HL-60/S4 (cell line): ENCODE measurements around the gene PLEKHG5.

ENCODE experiments used
- in situ Hi-C: fragments of 300-500 bp; cut with MboI; formaldehyde crosslinking; loops from 2 replicates; pipeline ENCODE4 v1.14.3; 2022; ENCODE audit warnings: low sequenced_read_pairs

Gene PLEKHG5

GRCh38 chr1:6491480-6491962 lies at the start of gene PLEKHG5:
TSS of gene PLEKHG5 (minus strand) at chr1:6491667. CDS start at chr1:6477571, 14,096 bp downstream.
- in situ Hi-C loops: loop anchor here (25.0 kb wide), 1 partner anchor 721 kb away; no protein-coding TSS in a partner anchor

GRCh38 chr1:6538956-6539355 lies 47.5 kb upstream of the PLEKHG5 start:
- in situ Hi-C loops: no loop called here

DNA sequence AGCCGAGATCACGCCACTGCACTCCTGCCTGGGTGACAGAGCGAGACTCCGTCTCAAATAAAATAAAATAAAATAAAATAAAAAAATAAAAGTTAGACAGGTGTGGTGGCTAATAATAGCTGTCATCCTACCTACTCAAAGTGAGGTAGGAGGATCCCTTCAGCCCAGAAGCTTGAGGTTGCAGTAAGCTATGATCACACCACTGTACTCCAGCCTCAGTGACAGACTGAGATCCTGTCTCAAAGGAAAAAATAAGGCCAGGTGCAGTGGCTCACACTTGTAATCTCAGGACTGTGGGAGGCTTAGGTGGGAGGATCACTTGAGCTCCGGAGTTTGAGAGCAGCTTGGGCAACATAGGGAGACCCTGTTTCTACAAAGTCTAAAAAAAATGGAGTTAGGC lies 44.8 kb upstream of the PLEKHG5 start:
- in situ Hi-C loops: no loop called here

- in situ Hi-C loops: no loop called here
Measured at GRCh38 chr1:6535214-6535613, 43.7 kb upstream of the PLEKHG5 start.

GRCh38 chr1:6534248-6534822 lies 42.9 kb upstream of the PLEKHG5 start:
- in situ Hi-C loops: no loop called here

DNA sequence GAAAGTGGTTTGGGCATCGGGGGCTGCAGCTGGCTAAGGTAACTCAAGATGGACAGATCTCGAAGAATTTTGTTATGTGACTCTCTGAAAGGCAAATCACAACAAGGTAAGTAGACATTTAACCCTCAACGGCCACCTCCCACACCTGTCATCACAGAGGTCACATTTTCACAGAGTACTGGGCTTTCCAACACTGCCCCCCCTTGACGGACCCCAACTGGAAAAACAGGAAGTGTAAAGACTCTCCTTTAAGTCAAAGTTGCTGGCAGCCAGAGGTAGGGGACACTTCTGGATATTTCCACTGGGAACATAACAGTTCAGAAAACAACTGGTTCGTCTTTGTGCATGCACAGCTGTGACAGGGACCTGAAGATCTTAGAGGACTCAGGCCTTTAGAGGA lies 40.5 kb upstream of the PLEKHG5 start:
- in situ Hi-C loops: no loop called here

DNA sequence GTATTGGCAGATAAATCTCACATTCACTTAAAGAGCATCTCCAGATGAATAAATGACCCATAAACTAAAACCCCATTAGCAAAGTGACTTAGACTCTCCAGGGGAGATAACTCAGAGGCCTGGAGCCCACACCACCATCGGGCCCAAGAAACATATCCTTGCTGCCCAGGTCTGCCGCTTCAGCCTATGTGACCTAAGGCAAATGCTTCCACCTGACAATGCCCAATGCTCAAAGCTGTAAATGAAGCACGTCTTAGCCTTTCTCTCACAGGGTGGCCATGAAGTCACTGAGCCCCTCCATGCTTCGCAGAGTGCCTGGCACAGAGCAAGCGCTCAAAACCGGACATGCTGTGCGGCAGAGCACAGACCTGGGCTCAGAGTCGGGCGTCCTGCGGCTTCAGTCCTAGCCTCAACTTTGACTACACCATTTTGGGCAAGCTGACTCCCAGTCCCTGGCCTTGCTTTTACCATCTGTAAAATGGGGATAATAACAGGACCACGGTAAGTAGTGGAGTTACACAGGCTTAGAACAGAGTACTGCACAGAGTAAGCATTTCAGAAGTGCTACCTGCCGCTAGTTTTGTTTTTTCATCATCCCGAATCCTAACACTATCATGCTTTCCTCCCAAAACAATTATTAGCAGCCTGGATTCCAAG lies 39.2 kb upstream of the PLEKHG5 start:
- in situ Hi-C loops: no loop called here

DNA sequence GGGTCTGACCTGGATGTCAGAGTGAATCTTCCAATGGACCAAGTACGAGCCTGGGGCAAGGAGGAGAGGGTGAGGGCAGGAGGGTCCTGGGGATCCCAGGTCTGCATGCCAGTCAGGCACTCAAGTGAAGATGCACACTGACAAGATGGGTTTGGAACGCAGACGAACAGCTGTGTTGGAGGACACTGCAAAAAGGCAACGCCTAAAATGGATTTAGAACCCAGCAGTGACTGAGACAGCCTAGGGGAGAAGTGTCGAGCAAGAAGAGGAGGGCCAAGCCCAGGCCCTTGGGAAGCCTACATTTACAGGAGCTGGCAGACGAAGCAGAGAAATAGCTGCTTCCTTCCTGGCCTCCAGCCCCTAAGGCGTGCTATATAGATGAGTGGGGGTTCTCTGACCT lies 37.0 kb upstream of the PLEKHG5 start:
- in situ Hi-C loops: no loop called here

DNA sequence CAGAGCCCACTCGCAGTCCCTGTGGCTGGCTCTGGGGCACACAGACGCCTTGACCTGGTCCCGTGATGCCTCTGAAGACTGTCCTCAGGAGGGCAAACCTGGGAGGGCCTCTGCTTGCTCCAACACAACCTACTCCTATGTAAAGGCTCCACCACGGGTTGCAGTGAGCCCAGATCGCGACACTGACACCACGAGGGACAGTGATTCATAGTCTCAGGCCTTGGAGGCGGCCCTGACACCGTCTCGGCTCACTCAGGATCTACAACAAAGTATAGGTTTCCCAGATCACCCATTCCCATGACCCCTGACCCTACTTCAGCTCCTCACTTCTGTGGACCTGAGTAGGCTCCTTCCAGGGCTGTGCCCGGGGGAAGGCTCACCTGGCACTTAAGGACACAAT lies 34.8 kb upstream of the PLEKHG5 start:
- in situ Hi-C loops: no loop called here

- in situ Hi-C loops: no loop called here
Measured at GRCh38 chr1:6523566-6523965, 32.1 kb upstream of the PLEKHG5 start.

DNA sequence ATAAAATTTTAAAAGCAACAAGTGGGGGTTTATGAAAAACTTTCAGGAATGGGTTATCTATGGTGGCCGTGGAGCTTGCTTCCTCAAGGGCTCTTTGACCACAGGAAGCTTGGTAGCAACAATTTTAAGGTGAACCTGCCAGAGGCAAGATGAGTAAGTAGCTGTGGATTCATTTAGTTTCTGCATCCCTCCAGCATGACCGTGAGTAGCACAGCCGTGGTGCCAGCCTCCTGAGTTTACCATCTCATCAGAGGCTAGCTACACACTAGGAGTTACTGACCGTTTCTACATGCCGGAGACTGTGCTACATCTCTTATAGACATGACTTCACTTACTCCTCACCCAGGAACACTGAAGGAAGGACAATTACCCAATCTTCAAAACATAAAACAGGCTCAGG lies 30.1 kb upstream of the PLEKHG5 start:
- in situ Hi-C loops: no loop called here

GRCh38 chr1:6519935-6520671 lies 28.6 kb upstream of the PLEKHG5 start:
- in situ Hi-C loops: no loop called here

DNA sequence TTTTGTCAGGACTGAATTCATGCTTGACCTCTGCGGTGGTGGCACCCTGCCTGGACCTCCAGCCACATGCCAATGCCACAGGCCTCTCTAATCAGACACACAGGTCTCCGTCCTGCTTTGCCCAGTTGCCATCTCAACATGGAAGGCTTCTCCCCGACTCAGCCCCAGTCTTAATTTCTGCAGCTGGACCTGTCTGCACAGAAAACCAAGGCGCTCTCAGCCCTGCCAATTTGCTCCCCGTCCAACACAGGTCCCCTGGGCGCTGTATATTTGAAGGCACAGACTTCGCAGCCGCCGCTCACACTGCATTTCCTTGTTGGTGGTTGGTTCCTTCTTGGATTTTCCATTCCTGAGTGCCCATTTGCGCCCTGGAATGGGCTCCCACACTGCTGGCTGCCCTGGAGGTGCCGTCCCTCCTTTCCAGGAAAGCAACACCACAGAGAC lies 28.0 kb upstream of the PLEKHG5 start:
- in situ Hi-C loops: no loop called here

DNA sequence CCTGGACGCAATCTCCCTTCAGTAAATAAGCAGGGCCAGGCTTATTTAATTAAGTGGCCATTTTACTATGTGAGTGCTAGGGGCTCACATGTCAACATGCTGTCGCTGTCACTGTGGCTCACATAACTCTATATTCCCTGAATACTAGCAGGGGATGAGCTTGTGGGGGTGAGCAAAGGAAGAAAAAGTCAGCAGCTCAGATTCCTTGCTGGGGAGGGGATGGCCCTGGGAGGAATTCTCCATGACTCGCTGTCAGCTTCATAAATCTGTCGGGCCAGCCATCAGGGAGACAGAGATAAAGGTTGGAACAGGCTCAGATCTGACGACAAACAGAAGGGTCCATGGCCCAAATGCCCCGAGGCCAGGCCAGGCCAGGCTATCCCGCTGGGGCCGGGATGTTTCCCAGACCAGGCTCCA lies 26.0 kb upstream of the PLEKHG5 start:
- in situ Hi-C loops: no loop called here

GRCh38 chr1:6515771-6516170 lies 24.3 kb upstream of the PLEKHG5 start:
- in situ Hi-C loops: no loop called here

GRCh38 chr1:6513320-6513801 lies 21.9 kb upstream of the PLEKHG5 start:
- in situ Hi-C loops: no loop called here

- in situ Hi-C loops: no loop called here
Measured at GRCh38 chr1:6512908-6513280, 21.4 kb upstream of the PLEKHG5 start.

DNA sequence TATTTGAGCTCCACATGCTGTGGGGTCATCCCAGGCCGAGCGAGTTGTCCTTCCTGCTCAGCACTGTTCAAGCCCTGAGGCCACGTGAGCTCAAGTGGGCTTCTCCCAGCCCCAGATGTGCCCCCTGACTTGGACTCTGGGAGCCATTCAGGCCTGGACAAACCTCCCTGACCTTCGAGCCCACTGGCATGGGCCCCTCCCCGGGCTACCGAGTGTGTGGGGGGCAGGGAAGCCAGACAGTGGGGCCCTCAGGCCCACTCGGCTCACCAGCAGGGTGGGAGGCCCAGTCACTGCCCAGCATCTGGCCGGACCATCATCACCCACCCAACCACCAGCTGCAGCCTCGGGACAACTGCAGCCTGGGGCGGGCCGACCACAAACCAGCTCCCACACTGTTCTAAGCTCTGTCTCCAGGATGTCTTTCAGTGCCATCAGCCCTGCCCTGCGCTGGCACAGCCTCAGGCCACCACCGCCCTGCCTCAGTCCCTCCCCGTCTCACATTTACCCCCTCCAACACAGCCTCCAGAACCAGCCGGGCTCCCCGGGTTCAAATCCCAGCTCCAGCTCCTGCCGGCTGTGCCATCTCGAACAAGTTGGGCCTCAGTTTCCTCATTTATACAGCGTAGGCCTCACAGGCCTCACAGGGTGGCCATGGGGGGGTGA lies 20.9 kb upstream of the PLEKHG5 start:
- in situ Hi-C loops: no loop called here

DNA sequence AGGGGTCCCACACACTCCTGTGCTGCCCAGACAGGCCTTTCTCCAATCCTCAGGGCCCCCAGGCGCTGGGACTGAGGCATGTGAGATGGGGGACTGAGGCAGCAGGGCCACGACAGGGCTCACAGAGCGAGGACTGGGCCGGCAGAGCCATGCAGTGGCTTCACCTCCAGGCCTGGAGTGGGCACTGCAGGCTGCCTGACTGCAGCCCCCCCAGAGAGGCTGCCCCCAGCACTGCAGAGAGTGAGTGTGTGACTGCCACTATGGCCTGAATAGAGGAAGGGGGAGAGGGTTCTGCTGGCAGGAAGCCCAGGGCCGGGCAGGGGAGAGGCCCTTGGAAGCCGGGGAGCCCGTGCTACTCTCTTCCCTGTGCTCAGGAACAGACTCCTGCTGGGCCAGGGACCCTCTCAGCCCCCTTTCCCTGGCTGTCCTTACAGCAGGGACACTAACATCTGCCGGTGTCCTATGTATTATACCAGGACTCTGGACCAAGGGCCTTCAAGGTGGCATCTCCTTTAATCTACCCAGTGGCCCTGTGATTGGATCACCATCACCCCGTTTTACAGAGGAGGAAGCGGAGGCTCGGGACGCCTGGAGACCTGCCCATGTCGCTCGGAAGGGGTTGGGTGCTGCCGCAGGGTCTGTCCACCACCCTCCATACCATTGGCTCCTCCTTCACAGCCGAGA lies 20.2 kb upstream of the PLEKHG5 start:
- in situ Hi-C loops: no loop called here

GRCh38 chr1:6511056-6511455 lies 19.6 kb upstream of the PLEKHG5 start:
- in situ Hi-C loops: no loop called here

- in situ Hi-C loops: no loop called here
Measured at GRCh38 chr1:6510493-6510892, 19.0 kb upstream of the PLEKHG5 start.
